ENCODE measurements around the gene XRCC6.

XRCC6 gene

DNA sequence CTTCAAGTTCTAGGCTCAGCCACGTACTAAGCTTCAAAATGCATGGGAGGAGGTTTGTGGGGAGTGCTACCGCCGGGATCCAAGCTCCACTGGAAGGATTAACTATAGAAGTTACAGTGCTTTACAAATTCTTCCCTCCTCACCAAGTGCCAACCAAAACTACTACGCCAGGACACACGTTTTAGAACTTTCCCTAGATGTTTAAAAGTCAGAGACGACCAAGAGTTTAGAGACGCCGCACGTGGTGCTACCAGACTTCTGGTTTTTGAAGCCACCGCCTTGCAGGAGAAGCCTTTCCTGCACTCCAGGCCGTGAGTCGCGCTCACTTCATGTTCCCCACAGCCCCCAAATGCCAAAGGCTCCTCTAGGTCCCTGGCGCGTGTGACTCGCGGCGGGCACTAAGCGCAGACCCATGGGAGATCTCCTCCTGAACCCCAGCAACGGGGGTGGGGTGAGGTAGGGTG, 66.8 kb downstream of the XRCC6 start:
- Histone ChIP-seq H3K27me3 (ENCODE audit: insufficient read depth, insufficient read length) (no peaks in the 10 kb centered on the region), H3K4me1 (ENCODE audit: insufficient read depth, insufficient read length) (no peaks in the 10 kb centered on the region), H3K4me3 (ENCODE audit: insufficient read length, low read depth) (peak overlapping the region; percentile 88), H3K9me3 (ENCODE audit: insufficient read depth, low read length) (no peaks in the 10 kb centered on the region), H3K36me3 (ENCODE audit: insufficient read depth, insufficient read length, low read length) (peaks cover 8% of the 10 kb centered on the region), H3K9ac (ENCODE audit: insufficient read length, low read depth) (peak overlapping the region; percentile 90)
- TF ChIP-seq ZNF274 (IDR thresholded peaks at IDR 0.05; ENCODE audit: low read depth, low read length) (no peak), YY1 (IDR thresholded peaks at IDR 0.05; ENCODE audit: insufficient read depth, insufficient read length) (no peak), SUZ12 (IDR thresholded peaks at IDR 0.05; ENCODE audit: extremely low read depth, insufficient read depth, insufficient read length) (no peak)
- no peak for DNase-seq (ENCODE audit: low read depth, low spot score)

DNA sequence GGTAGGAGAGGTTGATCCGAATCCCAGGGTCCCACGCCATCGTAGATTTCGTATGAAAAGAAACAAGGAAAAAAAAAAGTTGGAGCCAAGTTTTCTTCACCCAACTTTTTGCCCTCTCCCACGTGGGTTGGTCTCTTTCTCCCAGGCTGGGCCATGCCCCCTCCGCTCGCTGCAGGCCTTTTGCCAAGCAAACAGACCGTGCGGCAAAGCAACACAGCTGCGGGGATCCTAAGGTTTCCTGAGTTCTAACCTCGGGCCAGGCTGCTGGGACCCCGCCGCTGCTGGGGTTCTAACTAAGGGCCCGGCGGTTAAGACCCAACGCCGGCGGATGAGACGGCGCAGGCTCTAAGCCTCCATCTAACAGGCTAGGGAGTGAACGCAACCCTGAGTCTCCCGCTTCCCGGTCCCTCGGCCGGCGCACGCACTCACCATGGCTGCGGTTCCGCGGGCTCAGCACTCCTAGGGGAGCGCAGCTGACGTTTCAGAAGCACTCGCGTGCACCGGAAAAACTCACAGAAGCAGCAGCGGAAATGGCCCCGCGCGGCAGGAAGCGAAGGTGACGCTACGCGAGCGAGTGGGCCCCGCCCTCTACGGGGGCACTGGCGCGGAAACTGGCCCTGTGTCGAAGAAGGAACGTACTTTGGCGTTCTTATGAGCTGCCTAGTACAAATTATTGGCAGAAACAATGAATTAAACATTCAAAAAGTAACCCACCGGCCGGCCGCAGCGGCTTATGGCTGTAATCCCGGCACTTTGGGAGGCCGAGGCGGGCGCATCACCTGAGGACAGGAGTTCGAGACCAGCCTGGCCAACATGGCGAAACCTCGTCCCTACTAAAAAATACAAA, 67.5 kb downstream of the XRCC6 start, which contains the start of gene SNU13:
SNU13 (minus strand) TSS at position 503 of the 847 bp plus-strand sequence; CDS start at position 432, 71 bp downstream.
- peaks cover 12% of the 10 kb centered on the region for H3K36me3 ChIP-seq (ENCODE audit: insufficient read depth, insufficient read length, low read length)
- no peaks in the 10 kb centered on the region for H3K4me1 ChIP-seq (ENCODE audit: insufficient read depth, insufficient read length)
- peak; percentile 66 for DNase-seq (ENCODE audit: low read depth, low spot score)
- TF ChIP-seq YY1 (IDR thresholded peaks at IDR 0.05; ENCODE audit: insufficient read depth, insufficient read length), result no peak
- TF ChIP-seq SUZ12 (IDR thresholded peaks at IDR 0.05; ENCODE audit: extremely low read depth, insufficient read depth, insufficient read length), result no peak
- TF ChIP-seq ZNF274 (IDR thresholded peaks at IDR 0.05; ENCODE audit: low read depth, low read length), result no peak
- H3K27me3 ChIP-seq (ENCODE audit: insufficient read depth, insufficient read length), result no peaks in the 10 kb centered on the region
- no peaks in the 10 kb centered on the region for H3K9me3 ChIP-seq (ENCODE audit: insufficient read depth, low read length)
- H3K4me3 ChIP-seq (ENCODE audit: insufficient read length, low read depth), result peak within 1 kb of the TSS; percentile 88
- peak within 1 kb of the TSS; percentile 90 for H3K9ac ChIP-seq (ENCODE audit: insufficient read length, low read depth)

DNA sequence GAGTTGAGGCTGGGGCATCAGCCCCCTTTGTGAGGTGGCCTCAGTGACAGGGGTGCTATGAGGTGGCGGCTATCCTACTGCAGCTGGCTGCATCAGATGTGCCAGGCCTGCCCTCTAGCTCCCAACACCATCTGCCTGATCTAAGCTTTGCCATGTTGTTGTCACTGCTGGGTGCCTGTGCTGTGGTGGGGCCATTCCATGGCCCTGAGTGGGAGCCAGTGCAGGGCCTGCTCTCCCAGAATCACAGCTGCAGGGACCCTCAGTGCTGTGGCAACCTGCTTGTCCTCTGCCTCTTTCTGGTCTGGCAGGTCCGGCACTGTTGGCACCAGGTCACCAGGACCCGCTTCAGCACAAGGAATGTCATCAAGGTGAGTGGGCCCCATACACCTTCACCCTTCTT, 69.4 kb downstream of the XRCC6 start:
- Histone ChIP-seq H3K4me3 (ENCODE audit: insufficient read length, low read depth) (no peak overlapping the region), H3K27me3 (ENCODE audit: insufficient read depth, insufficient read length) (no peaks in the 10 kb centered on the region), H3K9me3 (ENCODE audit: insufficient read depth, low read length) (no peaks in the 10 kb centered on the region), H3K4me1 (ENCODE audit: insufficient read depth, insufficient read length) (no peaks in the 10 kb centered on the region), H3K36me3 (ENCODE audit: insufficient read depth, insufficient read length, low read length) (peaks cover 28% of the 10 kb centered on the region), H3K9ac (ENCODE audit: insufficient read length, low read depth) (no peak overlapping the region)
- TF ChIP-seq YY1 (IDR thresholded peaks at IDR 0.05; ENCODE audit: insufficient read depth, insufficient read length), result no peak
- no peak for TF ChIP-seq ZNF274 (IDR thresholded peaks at IDR 0.05; ENCODE audit: low read depth, low read length)
- TF ChIP-seq SUZ12 (IDR thresholded peaks at IDR 0.05; ENCODE audit: extremely low read depth, insufficient read depth, insufficient read length), result no peak
- DNase-seq (ENCODE audit: low read depth, low spot score), result no peak

DNA sequence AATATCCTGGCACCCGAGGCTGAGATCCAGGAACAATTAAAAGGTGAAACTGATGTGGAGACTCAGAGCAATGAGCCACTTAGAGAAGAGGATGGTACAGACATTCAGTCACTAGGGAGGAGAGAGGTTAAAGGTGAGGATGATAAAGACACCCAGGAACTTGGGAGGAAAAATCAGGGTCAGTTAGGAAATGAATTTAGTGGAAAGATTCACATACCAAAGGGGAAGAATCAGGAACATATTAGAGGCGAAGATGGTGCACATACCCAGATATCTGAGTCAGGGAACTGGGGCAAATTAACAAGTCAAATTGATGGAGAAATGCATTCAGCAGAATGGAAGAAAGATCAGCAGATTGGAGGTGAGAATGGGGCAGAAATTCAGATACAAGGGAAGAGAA, 74.1 kb downstream of the XRCC6 start:
- Histone ChIP-seq H3K36me3 (ENCODE audit: insufficient read depth, insufficient read length, low read length) (peaks cover 30% of the 10 kb centered on the region), H3K9me3 (ENCODE audit: insufficient read depth, low read length) (no peaks in the 10 kb centered on the region), H3K9ac (ENCODE audit: insufficient read length, low read depth) (no peak overlapping the region), H3K27me3 (ENCODE audit: insufficient read depth, insufficient read length) (no peaks in the 10 kb centered on the region), H3K4me1 (ENCODE audit: insufficient read depth, insufficient read length) (peaks cover 7% of the 10 kb centered on the region), H3K4me3 (ENCODE audit: insufficient read length, low read depth) (no peak overlapping the region)
- DNase-seq (ENCODE audit: low read depth, low spot score), result no peak
- TF ChIP-seq SUZ12 (IDR thresholded peaks at IDR 0.05; ENCODE audit: extremely low read depth, insufficient read depth, insufficient read length), result no peak
- TF ChIP-seq YY1 (IDR thresholded peaks at IDR 0.05; ENCODE audit: insufficient read depth, insufficient read length), result no peak
- TF ChIP-seq ZNF274 (IDR thresholded peaks at IDR 0.05; ENCODE audit: low read depth, low read length), result no peak

DNA sequence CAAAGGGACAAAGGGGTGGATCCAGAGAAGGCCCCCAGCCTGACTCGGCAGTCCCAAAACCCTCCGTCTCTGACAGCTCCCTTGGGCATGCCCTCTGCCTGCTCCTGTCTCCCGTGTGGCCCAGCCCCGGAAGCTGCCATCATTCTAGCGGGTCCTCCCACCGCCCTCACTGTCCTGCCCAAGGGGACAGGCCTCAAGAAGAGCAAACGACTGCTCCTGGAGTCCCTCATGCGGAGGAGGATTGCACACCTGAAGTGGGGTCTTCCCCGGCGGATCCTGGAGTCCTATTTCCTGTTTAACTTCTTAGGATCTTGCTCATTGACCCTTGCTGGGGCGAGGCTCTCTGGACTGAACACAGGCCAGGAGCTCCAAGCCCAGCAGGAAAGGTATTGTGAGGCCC, 75.6 kb downstream of the XRCC6 start:
- DNase-seq (ENCODE audit: low read depth, low spot score), result no peak
- H3K36me3 ChIP-seq (ENCODE audit: insufficient read depth, insufficient read length, low read length), result peaks cover 22% of the 10 kb centered on the region
- H3K4me1 ChIP-seq (ENCODE audit: insufficient read depth, insufficient read length), result peaks cover 7% of the 10 kb centered on the region
- H3K4me3 ChIP-seq (ENCODE audit: insufficient read length, low read depth), result no peak overlapping the region
- H3K9me3 ChIP-seq (ENCODE audit: insufficient read depth, low read length), result no peaks in the 10 kb centered on the region
- peak overlapping the region; percentile 32 for H3K9ac ChIP-seq (ENCODE audit: insufficient read length, low read depth)
- TF ChIP-seq SUZ12 (IDR thresholded peaks at IDR 0.05; ENCODE audit: extremely low read depth, insufficient read depth, insufficient read length), result no peak
- TF ChIP-seq ZNF274 (IDR thresholded peaks at IDR 0.05; ENCODE audit: low read depth, low read length), result no peak
- no peak for TF ChIP-seq YY1 (IDR thresholded peaks at IDR 0.05; ENCODE audit: insufficient read depth, insufficient read length)
- no peaks in the 10 kb centered on the region for H3K27me3 ChIP-seq (ENCODE audit: insufficient read depth, insufficient read length)

DNA sequence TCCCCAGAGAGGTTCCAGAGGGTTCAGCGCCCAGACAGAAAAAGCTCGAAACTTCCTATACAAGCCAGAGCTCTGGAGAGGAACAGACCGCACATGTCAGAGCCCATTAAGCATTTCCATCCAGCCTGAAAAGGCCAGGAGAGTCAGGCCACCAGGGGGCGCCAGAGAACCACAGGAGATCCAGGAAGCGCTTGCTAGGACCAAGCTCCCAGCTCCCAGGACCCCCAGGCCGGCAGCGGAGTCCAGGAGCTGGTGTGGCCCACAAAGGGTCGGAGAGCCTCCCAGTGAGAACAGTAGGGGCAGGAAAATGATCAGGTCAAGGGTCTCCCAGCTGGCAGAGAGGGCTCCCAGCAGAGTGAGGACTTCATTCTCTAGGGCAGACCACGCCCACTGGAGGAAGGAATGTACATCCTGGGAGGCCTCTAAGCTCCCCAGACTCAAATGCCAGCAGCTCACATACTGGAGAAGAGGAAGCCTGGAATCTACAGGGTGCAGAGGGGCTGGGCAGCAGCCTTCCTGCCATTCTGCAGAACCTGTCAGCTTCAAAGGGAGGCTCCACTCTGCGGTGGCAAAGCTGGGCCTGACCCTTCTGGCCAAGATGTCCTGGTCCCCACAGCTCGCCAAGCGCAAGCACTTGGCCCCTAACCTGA, 76.2 kb downstream of the XRCC6 start:
- Histone ChIP-seq H3K36me3 (ENCODE audit: insufficient read depth, insufficient read length, low read length) (peaks cover 22% of the 10 kb centered on the region), H3K4me3 (ENCODE audit: insufficient read length, low read depth) (no peak overlapping the region), H3K27me3 (ENCODE audit: insufficient read depth, insufficient read length) (no peaks in the 10 kb centered on the region), H3K9ac (ENCODE audit: insufficient read length, low read depth) (peak overlapping the region; percentile 74), H3K4me1 (ENCODE audit: insufficient read depth, insufficient read length) (peaks cover 7% of the 10 kb centered on the region), H3K9me3 (ENCODE audit: insufficient read depth, low read length) (no peaks in the 10 kb centered on the region)
- TF ChIP-seq ZNF274 (IDR thresholded peaks at IDR 0.05; ENCODE audit: low read depth, low read length) (no peak), YY1 (IDR thresholded peaks at IDR 0.05; ENCODE audit: insufficient read depth, insufficient read length) (no peak), SUZ12 (IDR thresholded peaks at IDR 0.05; ENCODE audit: extremely low read depth, insufficient read depth, insufficient read length) (no peak)
- DNase-seq (ENCODE audit: low read depth, low spot score), result peak; percentile 80

All from NT2/D1 (cell line).